H1 (cell line): Measurements from ENCODE around the gene RGS14. TPM values are rescaled to one million over a fixed set of nuclear protein-coding genes. Genes with fewer than 3 reads are reported as not detected.

ENCODE experiments used
- EGR1 ChIP-seq: IDR thresholded peaks from 2 replicates; pipeline ENCODE4 v1.6.1; 2011; ENCODE audit warnings: low read depth, low read length, borderline replicate concordance
- EZH2 ChIP-seq: fragments of 200-600 bp; sonication (generic); IDR thresholded peaks from 2 replicates; pipeline ENCODE4 v1.7.1; 2012; ENCODE audit warnings: low read depth, mild to moderate bottlenecking, moderate library complexity, low read length, inconsistent platforms; ENCODE audit not compliant: severe bottlenecking
- USF2 ChIP-seq: IDR thresholded peaks from 2 replicates; pipeline ENCODE4 v1.6.1; 2011; ENCODE audit warnings: low read length, improper control_type of control experiment
- polyA plus RNA-seq, 7 experiments: library from polyadenylated mRNA; depleted of rRNA in 3 of 7; stranded (reverse) in 5 of 7; unstranded in 2 of 7; fragments of >200 nt in 5 of 7; fragments of 200-250 nt in 2 of 7; gene quantifications; 1 replicate in 5 of 7; 2 replicates in 1 of 7; 4 replicates in 1 of 7; pipeline versions ENCODE4 v1.2.1 to v1.2.3, GENCODE V29; 2011 to 2013; ENCODE audit warnings: missing spikeins in 2 of 7, mixed read lengths in 2 of 7
- total RNA-seq: library from RNA; stranded (reverse); fragmentation: NEBNext Ultra II Directional; extraction: Animal tissue kit (Norgen Biotek cat#: 25700); gene quantifications from 2 replicates; pipeline ENCODE4 v1.2.1, GENCODE V29; 2021

The RGS14 gene
- total and polyA plus RNA-seq, 2 of the 8 experiments (the other 6 are each of a cell fraction or from before 2014, with no cell fraction given): 24.4 to 46.1 TPM

- no peak for TF ChIP-seq EGR1
- TF ChIP-seq EZH2: no peak
- TF ChIP-seq USF2: no peak
Observed at GRCh38 chr5:177387405-177387804, 29.7 kb downstream of the RGS14 start (continued).
